K562 (cell line): ENCODE data around the gene CERS6. TPM values are rescaled to one million over a fixed set of nuclear protein-coding genes. Genes with fewer than 3 reads are reported as not detected.

ENCODE experiments used
- ATAC-seq: fragments of 200-7000 bp; cut with Tn5 transposase; 3 replicates; pipeline ENCODE4 v1.9.1; 2020; ENCODE audit warnings: moderate library complexity
- BruUV-seq: library from RNA; stranded (reverse); fragments of 400-500 nt; replicated peaks from 2 replicates; lab custom pipeline; 2021; lab: Mats Ljungman, UMichigan
- CTCF ChIA-PET: fragments of 300-600 bp; formaldehyde crosslinking; extraction: SDS; loops from one replicate; lab custom pipeline; 2021; ENCODE audit warnings: low intra/inter-chr PET ratio; lab: Yijun Ruan, JAX
- POLR2A ChIA-PET: fragments of 300-600, 350-650 bp; sonication (Branson Sonifier 250); formaldehyde crosslinking; extraction: SDS; loops from one replicate; lab custom pipeline; 2021; ENCODE audit warnings: antibody characterized with exemption, inconsistent platforms; lab: Yijun Ruan, JAX
- DNase-seq, 4 experiments: peaks; one replicate each; pipeline versions ENCODE4 v3.0.0 to v3.0.0-alpha.2; 2011 to 2018; ENCODE audit warnings: low spot score in 3 of 4, mixed read lengths in 3 of 4; ENCODE audit errors: extremely low read depth in 1 of 4
- FAIRE-seq: peaks from 2 replicates; lab custom pipeline; 2011; peaks lifted over from hg19 to GRCh38; lab: Jason Lieb, UNC
- H2AFZ ChIP-seq: 2 replicates; pipeline ENCODE4 v1.6.0; 2011; ENCODE audit warnings: low read depth, low read length, control low read depth, inconsistent platforms
- H3K27ac ChIP-seq: fragments of 200-600 bp; 3 replicates; pipeline ENCODE4 v1.8.0; 2011; ENCODE audit warnings: low read depth, mild to moderate bottlenecking, control low read depth, inconsistent platforms, low read length, moderate library complexity, mixed read lengths; ENCODE audit errors: extremely low read depth
- H3K27me3 ChIP-seq, 2 experiments: fragments of 300-600 bp in 1 of 2; 2 replicates in 1 of 2; 3 replicates in 1 of 2; pipeline versions ENCODE4 v1.6.0 to v1.8.0; 2011; ENCODE audit warnings: inconsistent platforms in 2 of 2, low read length in 2 of 2, mild to moderate bottlenecking in 1 of 2, mixed read lengths in 1 of 2, moderate library complexity in 1 of 2; ENCODE audit not compliant: control insufficient read depth in 2 of 2, insufficient read depth in 2 of 2
- H3K36me3 ChIP-seq: fragments of 300-600 bp; 3 replicates; pipeline ENCODE4 v1.8.0; 2011; ENCODE audit warnings: mild to moderate bottlenecking, low read length, inconsistent platforms; ENCODE audit not compliant: control insufficient read depth, insufficient read depth
- H3K4me1 ChIP-seq, 2 experiments: fragments of 200-600 bp in 1 of 2; replicated peaks in 1 of 2; 2 replicates in 1 of 2; 3 replicates in 1 of 2; pipeline versions ENCODE4 v1.5.1 to v1.8.0; 2011; ENCODE audit warnings: inconsistent platforms in 2 of 2, low read length in 2 of 2, mild to moderate bottlenecking in 1 of 2, mixed read lengths in 1 of 2, moderate library complexity in 1 of 2; ENCODE audit not compliant: control insufficient read depth in 2 of 2, insufficient read depth in 2 of 2
- H3K4me2 ChIP-seq: 2 replicates; pipeline ENCODE4 v1.6.1; 2011; ENCODE audit warnings: low read length, control low read depth, inconsistent platforms, mixed read lengths; ENCODE audit not compliant: insufficient read depth
- H3K4me3 ChIP-seq: fragments of 200-600 bp; sonication (generic), shearing (Covaris generic); 2 replicates; pipeline ENCODE4 v1.5.1; 2016; ENCODE audit warnings: control low read depth, inconsistent platforms
- H3K79me2 ChIP-seq: fragments of 200-600 bp; 3 replicates; pipeline ENCODE4 v1.8.0; 2011; ENCODE audit warnings: low read length, inconsistent platforms; ENCODE audit not compliant: control insufficient read depth, insufficient read depth
- H3K9ac ChIP-seq, 2 experiments: 2 replicates each; pipeline versions ENCODE4 v1.6.0 to v1.6.1; 2011; ENCODE audit warnings: low read depth in 2 of 2, low read length in 2 of 2, control low read depth in 1 of 2, inconsistent platforms in 1 of 2, mild to moderate bottlenecking in 1 of 2, mixed read lengths in 1 of 2; ENCODE audit not compliant: insufficient read depth in 1 of 2
- H3K9me1 ChIP-seq: one replicate; pipeline ENCODE4 v1.6.0; 2011; ENCODE audit warnings: inconsistent platforms, mild to moderate bottlenecking, low read length, moderate library complexity; ENCODE audit not compliant: control insufficient read depth, insufficient read depth
- H3K9me3 ChIP-seq: replicated peaks from 2 replicates; pipeline ENCODE4 v1.5.1; 2011; ENCODE audit warnings: low read depth, low read length, inconsistent platforms; ENCODE audit not compliant: control insufficient read depth, insufficient read depth
- H4K20me1 ChIP-seq: replicated peaks from 2 replicates; pipeline ENCODE4 v1.6.1; 2011; ENCODE audit warnings: low read length, inconsistent platforms, mixed read lengths; ENCODE audit not compliant: control insufficient read depth, insufficient read depth
- FOXP4 ChIP-seq: sonication (generic); formaldehyde crosslinking; IDR thresholded peaks from 2 replicates; pipeline ENCODE4 v1.8.0; 2022; ENCODE audit warnings: mild to moderate bottlenecking, missing genetic modification reagents, borderline replicate concordance
- HMBOX1 ChIP-seq: sonication (generic); IDR thresholded peaks from 2 replicates; pipeline ENCODE4 v1.6.1; 2016
- RBM22 ChIP-seq: fragments of 200-400 bp; formaldehyde crosslinking; IDR thresholded peaks from 2 replicates; pipeline ENCODE4 v1.6.1; 2018; ENCODE audit warnings: low read length, low read depth; ENCODE audit not compliant: poor library complexity, severe bottlenecking
- ZMIZ1 ChIP-seq, 2 experiments: fragments of 150-350 bp in 1 of 2; IDR thresholded peaks; 2 replicates each; pipeline ENCODE4 v1.6.1; 2012 to 2016; ENCODE audit warnings: low read depth in 2 of 2, low read length in 2 of 2, mild to moderate bottlenecking in 1 of 2, moderate library complexity in 1 of 2
- WGBS: fragments of 100-300 bp; shearing (Covaris generic); methylation state at CpG from one replicate; pipeline ENCODE4 v1.1.6; 2016; ENCODE audit warnings: low coverage, mixed read lengths; ENCODE audit not compliant: insufficient coverage; ENCODE audit errors: missing lambda C conversion rate; 5-methylcytosine and 5-hydroxymethylcytosine counted together
- in situ Hi-C: fragments of 300-500 bp; cut with MboI; formaldehyde crosslinking; loops from 4 replicates; pipeline ENCODE4 v1.15.0; 2018; ENCODE audit warnings: inconsistent platforms, mixed read lengths
- intact Hi-C: fragments of 100-400 bp; cut with micrococcal nuclease; formaldehyde crosslinking; loops from 2 replicates; pipeline ENCODE4 v1.14.2; 2022
- polyA plus RNA-seq, 8 experiments: library from polyadenylated mRNA; depleted of rRNA in 4 of 8; stranded (reverse) in 5 of 8; unstranded in 3 of 8; fragments of >200 nt; fragmentation: Nextera tagmentation in 2 of 8; fragmentation: Illumina TruSeq in 1 of 8; extraction: Ambion mirVana in 2 of 8; extraction: Trizol in 1 of 8; gene quantifications; 2 replicates each; pipeline versions ENCODE4 v1.2.1 to v1.2.3, GENCODE V29; 2011 to 2014; ENCODE audit warnings: inconsistent platforms in 1 of 8, missing spikeins in 1 of 8
- total RNA-seq, 7 experiments: library from RNA; depleted of rRNA in 6 of 7; stranded (reverse); fragments of >200 nt in 6 of 7; fragmentation: Illumina TruSeq in 2 of 7; extraction: Trizol in 2 of 7; gene quantifications; 2 replicates each; pipeline versions ENCODE4 v1.2.1 to v1.2.3, GENCODE V29; 2011 to 2021; ENCODE audit warnings: low replicate concordance in 1 of 7

The CERS6 gene
- total and polyA plus RNA-seq, 9 of the 15 experiments (the other 6 are each of a cell fraction or from before 2014, with no cell fraction given): 1.6 to 13.6 (median 11.4) TPM

GRCh38 chr2:168470320-168471162 lies 14.5 kb downstream of the CERS6 start:
- FAIRE-seq: no peak
- H3K9me1 ChIP-seq: no peaks in the 10 kb centered on the region
- CTCF ChIA-PET: no interaction called here
- H3K9ac ChIP-seq: no peak overlapping the region
- no peaks in the 10 kb centered on the region for H3K36me3 ChIP-seq
- BruUV-seq: no TSS peak
- no peak for TF ChIP-seq ZMIZ1 (IDR thresholded peaks at IDR 0.05; ENCODE audit: low read depth in 2 of 2, low read length in 2 of 2)
- 0 out of 2 replicates have a peak, but pooled peaks have one; percentile 42 for TF ChIP-seq HMBOX1
- no peak for TF ChIP-seq FOXP4 (CRISPR knock-in tag)
- TF ChIP-seq RBM22: no peak
- TF ChIP-seq, all 486 proteins: peak for 1
- Histone ChIP-seq H3K27ac (no peak overlapping the region), H3K9me3 (no peaks in the 10 kb centered on the region), H3K4me1 (peaks cover 0 to 10% of the 10 kb centered on the region in 2 experiments; a peak in 3 of 5 replicates), H3K4me3 (no peak overlapping the region), H3K4me2 (no peak overlapping the region), H4K20me1 (0 out of 2 replicates have a peak, but pooled peaks cover 6% of the 10 kb centered on the region), H2AFZ (no peak overlapping the region), H3K79me2 (peaks cover 27% of the 10 kb centered on the region; the same call in 1 of the 3 replicates), H3K27me3 (no peaks in the 10 kb centered on the region)
- in situ Hi-C loops (no loop called here), intact Hi-C loops (no loop called here)
- WGBS: 34% methylated on average over 4 of the region's 4 CpGs
- peak; percentile 64 for ATAC-seq
- no peak for DNase-seq
- POLR2A ChIA-PET: interaction anchor here (0.6 to 3.9 kb wide), 8 partner anchors 8 to 309 kb away, joined by 3 to 22 read pairs (median 4); no protein-coding TSS in a partner anchor
